ENCODE measurements around the gene RFTN2. TPM values are rescaled to one million over a fixed set of nuclear protein-coding genes. Genes with fewer than 3 reads are reported as not detected.

Gene RFTN2
- total and polyA plus RNA-seq, 12 donors, result 1.2 to 15.8 (median 9.3) TPM

GRCh38 chr2:197707316-197708213 is 32.2 kb upstream of the RFTN2 start:
- peak overlapping the region in 1 of 4 donors; percentile 84 for H3K4me3 ChIP-seq
- no peaks in the 10 kb centered on the region for H3K9me3 ChIP-seq (replicated peaks in 1 of 3)
- no peaks in the 10 kb centered on the region for H3K36me3 ChIP-seq (replicated peaks in 1 of 2)
- no peak overlapping the region for H3K27ac ChIP-seq
- intact Hi-C loops (cut with DNase I), result loop anchor here in 1 of 2 donors (5.0 kb wide), 1 partner anchor 70 kb away; no protein-coding TSS in a partner anchor
- H3K27me3 ChIP-seq, result no peaks in the 10 kb centered on the region
- no peak for DNase-seq
- peaks cover 14 to 41% of the 10 kb centered on the region in 2 donors for H3K4me1 ChIP-seq (replicated peaks in 1 of 2)
- WGBS, 4 donors, result 9 to 12% (median 11%) methylated on average over 4 of the region's 4 CpGs
- TF ChIP-seq POLR2A (IDR thresholded peaks at IDR 0.05), result no peak
- TF ChIP-seq, protein P1, sequence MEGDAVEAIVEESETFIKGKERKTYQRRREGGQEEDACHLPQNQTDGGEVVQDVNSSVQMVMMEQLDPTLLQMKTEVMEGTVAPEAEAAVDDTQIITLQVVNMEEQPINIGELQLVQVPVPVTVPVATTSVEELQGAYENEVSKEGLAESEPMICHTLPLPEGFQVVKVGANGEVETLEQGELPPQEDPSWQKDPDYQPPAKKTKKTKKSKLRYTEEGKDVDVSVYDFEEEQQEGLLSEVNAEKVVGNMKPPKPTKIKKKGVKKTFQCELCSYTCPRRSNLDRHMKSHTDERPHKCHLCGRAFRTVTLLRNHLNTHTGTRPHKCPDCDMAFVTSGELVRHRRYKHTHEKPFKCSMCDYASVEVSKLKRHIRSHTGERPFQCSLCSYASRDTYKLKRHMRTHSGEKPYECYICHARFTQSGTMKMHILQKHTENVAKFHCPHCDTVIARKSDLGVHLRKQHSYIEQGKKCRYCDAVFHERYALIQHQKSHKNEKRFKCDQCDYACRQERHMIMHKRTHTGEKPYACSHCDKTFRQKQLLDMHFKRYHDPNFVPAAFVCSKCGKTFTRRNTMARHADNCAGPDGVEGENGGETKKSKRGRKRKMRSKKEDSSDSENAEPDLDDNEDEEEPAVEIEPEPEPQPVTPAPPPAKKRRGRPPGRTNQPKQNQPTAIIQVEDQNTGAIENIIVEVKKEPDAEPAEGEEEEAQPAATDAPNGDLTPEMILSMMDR (IDR thresholded peaks at IDR 0.05), result peak; percentile 58 to 75 (median 64)

- Histone ChIP-seq H3K4me3 (peak overlapping the region in 1 of 4 donors; percentile 84), H3K27me3 (no peaks in the 10 kb centered on the region), H3K4me1 (replicated peaks in 1 of 2) (peaks cover 14 to 41% of the 10 kb centered on the region in 2 donors), H3K36me3 (replicated peaks in 1 of 2) (no peaks in the 10 kb centered on the region), H3K27ac (no peak overlapping the region), H3K9me3 (replicated peaks in 1 of 3) (no peaks in the 10 kb centered on the region)
- no peak for DNase-seq
- 31 to 57% (median 47%) methylated on average over 4 to 5 of the region's 5 CpGs for WGBS, 4 donors
- no peak for TF ChIP-seq POLR2A (IDR thresholded peaks at IDR 0.05)
- TF ChIP-seq, protein P1 (IDR thresholded peaks at IDR 0.05), result no peak
- intact Hi-C loops (cut with DNase I), result loop anchor here in 1 of 2 donors (5.0 kb wide), 1 partner anchor 70 kb away; no protein-coding TSS in a partner anchor
Measured at GRCh38 chr2:197706839-197707207, 31.4 kb upstream of the RFTN2 start.

- H3K27me3 ChIP-seq, result no peaks in the 10 kb centered on the region
- intact Hi-C loops (cut with DNase I), result loop anchor here in 1 of 2 donors (5.0 kb wide), 1 partner anchor 71 kb away; no protein-coding TSS in a partner anchor
- peak overlapping the region; percentile 78 to 92 (median 86) for H3K4me3 ChIP-seq
- peak in 6 of 7 donors; percentile 11 to 72 (median 30) for DNase-seq
- H3K36me3 ChIP-seq (replicated peaks in 1 of 2), result no peaks in the 10 kb centered on the region
- peak overlapping the region in 4 of 5 donors; percentile 67 to 89 (median 80) for H3K27ac ChIP-seq
- H3K4me1 ChIP-seq (replicated peaks in 1 of 2), result peaks cover 14 to 41% of the 10 kb centered on the region in 2 donors
- TF ChIP-seq POLR2A (IDR thresholded peaks at IDR 0.05), result no peak
- TF ChIP-seq, protein P1 (IDR thresholded peaks at IDR 0.05), result no peak
- H3K9me3 ChIP-seq (replicated peaks in 1 of 3), result no peaks in the 10 kb centered on the region
- 10 to 41% (median 16%) methylated on average over 16 to 38 of the region's 38 CpGs for WGBS, 4 donors
Measured at GRCh38 chr2:197705912-197706838, 30.8 kb upstream of the RFTN2 start.
